Head of caudate nucleus (tissue), 42 donors: ENCODE results near the gene CHCHD6.

Source experiments
- DNase-seq, 42 donors: peaks; one replicate each; pipeline versions ENCODE4 v3.0.0 to v3.0.0-alpha.2; 2020 to 2021; ENCODE audit warnings: mixed read lengths in 7 of 42
- intact Hi-C: fragments of 100-400 bp; cut with DNase I; formaldehyde crosslinking; loops from one replicate; pipeline ENCODE4 v1.15.0; 2022

The CHCHD6 gene, protein sequence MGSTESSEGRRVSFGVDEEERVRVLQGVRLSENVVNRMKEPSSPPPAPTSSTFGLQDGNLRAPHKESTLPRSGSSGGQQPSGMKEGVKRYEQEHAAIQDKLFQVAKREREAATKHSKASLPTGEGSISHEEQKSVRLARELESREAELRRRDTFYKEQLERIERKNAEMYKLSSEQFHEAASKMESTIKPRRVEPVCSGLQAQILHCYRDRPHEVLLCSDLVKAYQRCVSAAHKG

DNA sequence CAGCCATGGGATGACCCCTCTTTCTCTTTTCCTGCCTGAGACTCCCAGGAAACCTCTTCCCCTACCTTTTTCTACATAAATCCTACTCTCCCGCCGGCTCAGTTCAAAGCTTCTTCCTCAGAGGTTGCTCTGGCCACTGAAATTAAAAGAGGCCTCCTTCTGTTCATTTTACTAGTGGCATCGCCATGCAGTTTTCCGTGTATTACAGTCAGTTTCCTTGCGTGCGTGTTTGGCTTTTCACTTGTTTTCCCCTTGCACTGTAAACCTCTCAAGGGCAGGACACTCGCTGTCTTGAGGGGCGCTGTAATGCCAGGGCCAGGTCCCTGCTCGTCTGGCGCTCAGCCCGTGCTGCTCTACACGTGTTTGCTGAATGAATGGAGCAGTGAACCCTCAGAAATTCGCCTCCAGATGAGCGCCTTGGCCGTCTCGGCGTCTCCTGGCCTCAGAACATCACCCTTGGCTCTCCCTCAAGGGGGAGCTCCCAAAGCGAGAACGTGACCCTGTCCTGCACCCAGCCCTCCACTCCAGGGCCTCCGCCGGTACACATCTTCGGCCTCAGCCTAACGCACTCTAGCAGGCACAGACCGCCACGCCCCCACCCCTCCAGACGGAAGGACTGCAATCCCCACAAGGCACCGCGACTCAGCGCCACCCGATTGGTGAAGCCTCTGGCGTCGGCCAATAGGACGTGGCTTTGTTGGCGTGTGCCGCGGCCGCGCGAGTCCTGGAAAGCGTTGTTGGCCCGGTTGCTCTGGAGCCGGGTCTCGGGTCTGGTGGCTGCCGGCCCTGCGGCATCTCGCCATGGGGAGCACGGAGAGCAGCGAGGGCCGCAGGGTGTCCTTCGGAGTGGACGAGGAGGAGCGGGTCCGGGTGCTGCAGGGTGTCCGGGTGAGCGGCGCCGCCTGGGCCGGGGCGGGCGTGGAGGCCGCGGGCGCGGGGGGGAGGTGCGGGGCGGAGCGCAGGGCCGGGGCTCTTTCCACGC, at the start of gene CHCHD6:
Gene CHCHD6 (plus strand): TSS at position 729 of the 982 bp plus-strand sequence. CDS start 73 bp downstream, at position 802.
- intact Hi-C loops = no loop called here

DNA sequence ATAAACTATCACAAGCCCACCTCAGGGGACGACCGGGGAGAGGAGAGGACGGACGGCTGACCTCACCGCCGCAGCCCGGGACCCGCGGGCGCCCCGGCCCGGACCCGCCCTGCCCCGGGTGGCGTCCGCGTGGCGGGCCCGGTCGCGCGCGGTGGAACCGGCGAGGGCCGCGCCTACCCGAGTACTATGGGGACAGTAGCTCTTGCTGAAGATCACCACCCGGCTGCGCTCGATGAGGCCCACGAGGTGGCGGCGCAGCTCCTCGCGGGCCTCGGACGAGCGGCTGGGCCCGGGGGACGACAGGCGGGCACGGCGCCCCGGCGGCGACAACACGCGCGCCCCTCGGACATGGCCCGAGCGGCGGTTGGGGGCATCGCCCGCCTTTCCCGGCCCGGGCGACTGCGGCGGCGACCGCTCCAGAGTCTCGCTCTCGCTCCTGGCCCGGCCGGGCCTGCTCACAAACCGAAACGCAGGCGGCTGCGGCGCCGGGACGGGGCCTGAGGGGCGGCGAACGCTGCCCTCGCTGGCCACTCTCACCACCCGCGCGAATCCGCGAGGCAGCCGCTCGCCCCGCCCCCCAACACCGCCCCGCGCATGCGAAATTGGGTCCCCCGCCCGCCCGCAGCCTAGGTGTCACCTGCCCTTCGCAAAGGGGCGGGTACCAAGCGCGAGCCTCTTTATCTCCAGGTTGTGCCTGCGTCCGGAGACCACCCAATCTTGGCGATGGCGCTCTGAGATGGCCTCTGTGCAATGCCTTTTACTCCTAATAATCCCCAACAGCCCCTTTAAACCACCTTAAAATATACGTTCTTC, 49.3 kb upstream of the CHCHD6 start, which contains the start of gene TXNRD3:
Gene TXNRD3 (minus strand): TSS at position 554 of the 813 bp plus-strand sequence.
- intact Hi-C loops = no loop called here

More for the DNA sequence above, at the start of gene CHCHD6:
- DNase-seq = peak; percentile 89 to 98 (median 95)

DNA sequence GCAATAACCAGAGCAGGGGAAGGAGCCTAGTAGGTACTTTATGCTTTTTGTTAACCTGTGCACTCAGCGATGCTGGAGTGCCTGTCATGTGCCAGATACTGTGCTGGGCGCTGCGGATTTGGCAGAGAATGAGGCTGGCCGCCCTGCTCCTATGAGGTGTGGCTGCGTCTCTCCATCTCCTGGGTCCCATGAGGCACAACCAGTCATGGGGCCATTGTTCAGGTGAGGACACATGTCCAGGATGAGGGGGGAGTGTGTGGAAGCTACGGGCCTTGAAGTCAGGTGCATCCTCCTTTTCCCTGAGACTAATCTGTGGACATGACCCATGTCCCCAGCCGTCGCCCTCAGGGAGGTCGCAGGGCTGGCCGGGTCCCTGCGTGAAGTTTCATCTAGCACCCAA, 48.2 kb upstream of the CHCHD6 start:
- DNase-seq = peak in 1 of 42 donors; percentile 22
- intact Hi-C loops = no loop called here

More for the DNA sequence above, 49.3 kb upstream of the CHCHD6 start, which contains the start of gene TXNRD3:
- DNase-seq = peak; percentile 49 to 91 (median 82)

DNA sequence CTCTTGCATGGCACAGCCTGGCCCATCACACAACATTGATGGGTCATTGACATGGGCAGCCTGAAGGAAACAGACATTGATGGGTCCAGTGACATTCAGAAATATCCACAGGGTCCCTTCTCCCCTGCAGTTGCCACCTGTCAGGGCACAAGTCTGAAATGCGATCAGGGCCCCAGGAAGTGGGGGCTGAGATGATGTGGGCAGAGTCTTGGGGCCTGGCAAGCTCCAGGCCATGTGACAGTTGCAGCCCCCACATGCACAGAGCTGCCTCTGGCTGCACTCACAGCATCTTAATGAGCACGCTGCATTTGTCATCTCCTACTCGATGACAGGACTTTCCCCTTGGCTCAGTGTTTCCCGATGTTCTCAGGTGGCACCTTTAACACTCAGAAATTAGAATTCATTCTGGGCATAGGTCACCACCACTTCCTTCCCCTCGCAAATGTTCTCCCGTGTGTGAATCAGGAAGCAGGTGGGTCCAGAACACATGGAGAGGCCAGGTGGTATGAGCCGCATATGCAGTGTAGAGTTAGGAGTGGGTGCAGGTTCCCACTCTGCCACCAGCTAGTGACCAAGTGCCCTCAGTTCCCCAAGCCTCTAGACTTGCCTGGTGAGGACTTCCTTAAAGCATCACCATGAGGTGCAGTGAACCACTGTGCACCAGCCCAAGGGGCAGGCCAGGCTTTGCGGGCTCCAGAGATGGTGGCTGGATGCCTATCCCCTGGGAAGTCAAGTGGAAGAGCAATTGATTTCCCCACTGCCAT, 47.5 kb upstream of the CHCHD6 start:
- peak in 2 of 42 donors; percentile 25 to 32 for DNase-seq
- intact Hi-C loops = no loop called here

DNA sequence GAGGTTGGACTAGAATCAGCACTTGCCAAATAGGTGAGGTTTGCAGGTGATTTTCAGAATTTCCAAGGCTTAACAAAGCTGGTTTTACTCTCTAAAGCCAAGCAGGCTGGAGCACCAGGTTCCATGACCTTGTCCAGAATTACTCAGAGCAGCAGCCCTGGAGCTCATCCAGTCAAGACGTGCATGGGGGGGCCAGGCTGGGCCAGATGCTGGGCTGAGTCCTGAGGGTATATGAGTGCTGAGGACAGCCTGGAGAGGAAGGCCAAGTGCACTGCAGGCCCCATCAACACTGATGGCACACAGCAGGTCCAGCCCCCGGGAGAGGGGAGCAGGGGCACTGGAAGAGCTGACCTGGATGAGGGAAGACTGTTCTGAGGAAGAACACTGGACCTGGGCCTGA, 46.1 kb upstream of the CHCHD6 start:
- DNase-seq = no peak
- intact Hi-C loops = no loop called here

DNA sequence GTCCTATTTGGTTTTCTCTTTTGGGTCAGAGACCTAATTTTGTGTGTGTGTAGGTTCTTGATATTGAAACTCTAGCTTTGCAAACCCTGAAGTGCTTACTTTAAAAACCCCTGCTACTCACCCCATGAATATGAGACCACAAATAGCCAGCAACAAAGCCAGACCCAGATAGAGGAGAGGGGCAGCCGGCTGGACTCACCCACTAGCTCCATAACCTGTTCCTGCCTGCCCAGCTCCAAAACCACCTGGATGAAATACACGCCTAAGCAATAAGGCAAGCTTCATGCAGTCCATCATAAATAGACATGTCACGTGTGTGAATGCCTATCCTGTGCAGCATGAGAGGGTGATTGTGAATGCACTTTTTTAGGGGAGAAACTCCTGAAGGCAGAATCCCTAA, 45.5 kb upstream of the CHCHD6 start:
- peak in 1 of 42 donors; percentile 5 for DNase-seq
- intact Hi-C loops = no loop called here

DNA sequence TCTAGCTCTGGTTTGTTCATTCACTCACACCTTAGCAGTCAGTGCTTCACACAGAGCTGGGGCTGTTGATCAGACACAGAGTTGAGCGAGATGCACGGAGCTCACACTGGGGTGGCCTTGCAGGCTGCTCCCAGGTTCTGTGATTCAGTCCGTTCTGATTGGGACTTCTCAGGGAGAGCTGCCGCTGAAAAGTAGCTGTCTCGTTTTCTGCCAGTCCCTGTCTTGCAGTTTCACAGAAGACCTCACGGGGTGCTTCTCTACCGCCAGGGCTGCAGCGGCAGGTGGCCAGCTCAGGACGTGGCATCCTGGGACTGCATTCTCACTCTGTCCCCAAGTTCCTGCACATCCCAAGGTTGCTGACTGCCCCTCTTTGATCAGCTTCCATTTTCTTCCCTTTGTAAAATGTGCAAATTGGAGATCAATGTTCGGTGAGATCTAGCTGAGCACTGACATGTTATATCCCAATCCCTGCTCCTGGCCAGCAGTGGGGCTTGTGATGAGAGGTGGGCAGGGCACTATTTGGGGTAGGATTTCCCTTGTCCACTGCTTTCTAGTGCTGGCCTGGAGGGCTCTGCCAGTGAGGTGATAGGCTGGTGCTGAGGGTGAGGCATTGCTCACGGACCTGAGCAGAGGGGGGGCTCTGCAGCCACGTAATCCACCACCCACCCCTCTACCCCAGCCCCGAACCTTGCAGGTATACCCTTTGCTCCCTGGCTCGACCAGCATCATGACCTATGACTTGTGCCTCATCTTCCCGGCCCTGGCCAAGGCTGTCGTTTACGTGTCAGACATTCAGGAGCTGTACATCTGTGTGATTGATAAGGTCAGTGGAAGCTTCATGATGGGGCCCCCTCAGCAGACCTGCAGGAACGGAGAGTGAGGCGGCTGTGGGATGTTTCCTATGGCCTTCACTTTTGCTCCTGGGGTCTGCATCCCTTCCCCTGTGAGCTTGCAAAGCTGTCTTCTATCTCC, 43.8 kb upstream of the CHCHD6 start:
- peak in 2 of 42 donors; percentile 33 to 34 for DNase-seq
- intact Hi-C loops = no loop called here

DNA sequence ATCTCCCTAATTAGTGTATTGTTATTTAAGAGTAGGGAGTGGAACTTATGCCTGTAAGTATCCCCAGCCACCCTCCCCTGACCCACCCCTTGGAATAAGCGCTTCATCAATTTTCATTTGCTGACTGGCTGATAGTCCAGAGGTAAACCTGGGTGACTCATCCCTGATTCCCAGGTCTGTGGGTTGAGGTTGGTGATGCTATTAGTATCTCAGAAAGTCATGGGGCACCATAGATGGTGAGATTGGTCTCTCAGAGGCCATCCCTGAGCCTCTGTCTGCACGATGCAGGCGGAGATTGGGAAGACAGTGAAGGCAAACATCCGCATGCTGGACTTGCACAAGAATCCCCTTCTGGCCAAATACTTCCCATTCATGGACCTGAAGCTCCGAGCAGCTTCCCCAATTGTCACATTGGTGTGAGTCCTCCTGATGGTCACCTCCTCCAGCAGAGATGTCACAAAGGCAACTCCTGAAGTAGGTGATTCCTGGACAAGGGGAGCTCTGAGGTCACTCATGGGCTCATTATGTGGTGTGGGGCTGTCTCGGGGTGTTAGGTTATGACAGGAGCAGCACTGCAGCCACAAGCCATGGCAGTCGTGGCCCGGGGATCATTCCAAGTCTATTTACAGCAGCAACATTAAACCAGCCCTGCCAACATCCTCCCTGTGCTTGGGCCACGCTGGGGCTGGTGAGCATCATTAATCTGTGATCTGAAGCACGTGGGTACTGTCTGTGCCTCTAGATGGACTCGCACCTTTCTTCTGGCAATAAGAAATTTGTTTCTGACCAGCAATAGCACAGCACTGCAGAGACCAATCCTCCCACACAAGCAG, 42.3 kb upstream of the CHCHD6 start:
- intact Hi-C loops = no loop called here
- peak in 2 of 42 donors; percentile 3 to 5 for DNase-seq

DNA sequence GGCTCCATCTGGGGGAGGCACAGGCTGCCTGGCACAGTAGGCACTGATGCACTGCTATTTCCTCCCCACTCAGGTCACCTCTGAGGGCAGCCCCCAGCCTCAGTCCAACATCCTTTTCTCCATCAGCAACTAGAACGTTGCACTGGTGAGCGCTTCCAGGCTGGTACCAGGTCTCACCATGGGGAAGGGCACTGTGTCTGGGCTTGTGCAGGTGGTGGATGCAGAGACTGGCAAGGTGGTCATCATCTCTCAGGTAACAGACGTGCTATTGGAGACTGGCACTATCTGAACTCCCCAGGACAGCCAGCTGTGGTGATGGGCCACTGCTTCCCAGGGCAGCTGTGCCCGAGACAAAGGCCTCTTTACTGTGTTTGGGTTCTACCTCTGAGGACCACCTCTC, 40.8 kb upstream of the CHCHD6 start:
- peak in 1 of 42 donors; percentile 24 for DNase-seq
- intact Hi-C loops = no loop called here

DNA sequence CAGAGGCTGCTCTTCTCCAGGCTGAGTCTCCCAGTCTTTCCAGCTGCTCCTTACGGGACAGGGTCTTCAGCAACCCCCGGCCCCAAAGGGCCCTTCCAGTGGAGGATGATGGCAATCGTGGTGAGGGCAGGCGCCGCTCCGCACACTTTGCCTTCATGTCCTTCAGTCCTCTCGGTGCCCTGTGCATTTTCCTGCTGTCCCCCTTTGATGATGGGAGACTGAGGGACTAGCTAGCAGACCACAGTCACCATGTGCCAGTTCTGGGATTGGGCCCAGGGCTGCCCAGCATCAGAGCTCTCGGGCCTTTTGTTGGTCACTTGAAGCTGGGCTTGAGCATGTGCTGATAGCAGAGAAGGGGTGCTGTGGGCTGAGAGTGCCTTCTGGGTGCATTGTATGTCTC, 40.3 kb upstream of the CHCHD6 start:
- intact Hi-C loops = no loop called here
- peak in 2 of 42 donors; percentile 18 to 21 for DNase-seq

DNA sequence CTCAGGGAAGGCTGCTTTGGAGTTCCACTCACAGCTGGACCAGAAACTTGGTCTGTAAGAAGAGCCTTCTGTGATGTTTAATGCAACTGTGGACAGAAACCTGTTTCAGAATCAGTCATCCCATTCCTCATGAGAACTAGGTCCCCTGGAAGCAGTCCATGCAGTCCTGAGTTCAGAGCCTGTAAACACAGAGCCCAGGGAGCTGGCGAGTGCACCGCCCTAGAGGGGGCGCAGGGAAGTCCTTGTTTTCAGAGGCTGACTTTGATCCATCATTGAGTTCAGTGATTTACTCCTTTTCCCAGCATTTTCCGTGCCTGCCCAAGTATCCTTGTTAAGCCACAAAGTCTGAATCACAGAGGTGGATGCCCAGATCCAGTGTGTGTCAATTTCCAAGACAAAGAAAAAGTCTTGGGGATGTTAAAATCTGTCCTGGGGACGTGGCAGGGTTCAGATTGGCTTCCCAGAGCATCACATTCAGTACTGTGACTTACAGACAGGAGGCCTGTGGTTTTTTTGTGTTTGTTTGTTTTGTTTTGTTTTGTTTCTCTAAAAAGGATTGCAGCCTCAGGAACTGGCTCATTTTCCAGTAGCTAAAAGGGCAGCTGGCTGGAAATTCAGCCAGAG, 39.3 kb upstream of the CHCHD6 start:
- intact Hi-C loops = no loop called here
- DNase-seq = peak in 4 of 42 donors; percentile 16 to 38 (median 32)

DNA sequence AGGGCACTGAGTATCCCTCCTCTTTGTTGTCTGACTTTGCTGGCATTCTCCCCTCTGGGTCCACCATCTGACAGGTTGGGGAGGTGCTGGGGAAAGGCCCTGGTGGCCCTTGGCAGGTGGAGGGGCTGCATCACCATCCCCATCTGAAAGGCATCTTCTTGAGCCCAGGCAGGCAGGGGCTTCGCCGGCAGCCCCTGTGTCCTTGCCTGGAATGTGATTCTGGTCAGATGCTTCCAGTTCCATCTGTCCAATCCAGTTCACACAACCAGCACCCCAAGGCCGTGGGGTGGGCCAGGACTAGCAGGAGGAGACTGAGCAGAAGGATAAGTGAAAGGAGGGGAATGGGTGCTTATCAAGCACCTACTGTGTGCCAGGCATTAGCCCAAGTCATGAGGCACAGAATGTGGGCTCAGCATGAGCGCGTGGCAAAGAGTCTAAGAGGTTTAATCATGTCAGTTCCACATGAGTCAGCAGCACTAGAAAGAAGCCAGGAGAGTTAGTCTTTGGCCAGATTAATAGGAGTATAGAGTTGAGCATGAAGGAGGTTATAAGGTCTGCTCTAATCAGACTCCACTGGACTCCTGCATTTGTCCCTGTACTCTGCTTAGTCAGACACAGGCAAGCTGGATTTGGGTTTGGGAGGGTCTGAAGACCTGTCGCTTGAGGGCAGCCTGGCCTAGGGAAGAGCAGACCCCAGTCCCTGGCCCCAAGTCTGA, 38.7 kb upstream of the CHCHD6 start:
- intact Hi-C loops = no loop called here
- DNase-seq = peak in 2 of 42 donors; percentile 17 to 37

DNA sequence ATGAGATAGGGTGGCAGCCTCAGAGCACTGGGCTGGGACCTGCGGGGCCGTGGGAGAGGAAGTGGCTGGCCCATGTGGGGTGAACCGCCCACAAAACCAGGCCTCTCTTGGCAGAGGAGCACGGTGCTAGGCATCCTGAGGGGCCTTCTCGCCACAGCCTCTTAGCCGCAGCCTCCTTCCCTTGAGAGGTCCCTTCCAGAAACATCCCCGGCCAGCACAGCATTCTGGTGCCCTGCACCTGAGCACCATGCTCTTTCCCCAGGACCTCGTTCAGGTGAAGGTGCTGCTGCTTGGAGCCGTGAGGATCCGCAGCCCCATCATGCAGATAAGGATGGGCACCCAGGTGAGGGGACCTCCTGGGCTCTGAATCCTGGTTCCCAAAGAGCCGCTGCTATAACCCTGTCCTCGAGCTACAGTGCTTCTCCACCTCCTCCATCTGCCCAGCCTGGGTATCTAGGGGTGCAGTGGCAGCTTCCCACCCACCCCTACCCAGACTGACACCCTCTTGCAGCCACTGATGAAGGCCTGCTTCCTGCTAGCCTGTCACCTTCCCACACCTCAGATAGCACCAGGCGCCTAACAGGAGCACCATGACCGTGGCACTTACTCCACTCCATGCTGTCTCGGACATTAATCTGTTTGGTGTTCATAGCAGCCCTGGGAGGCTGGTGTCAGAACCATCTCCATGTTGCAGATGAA, 37.9 kb upstream of the CHCHD6 start:
- DNase-seq = peak in 1 of 42 donors; percentile 19
- intact Hi-C loops = no loop called here
